ENCODE data around the gene HOXA7. TPM values are rescaled to one million over a fixed set of nuclear protein-coding genes. Genes with fewer than 3 reads are reported as not detected.

The HOXA7 gene
- total RNA-seq, 1 donor from 2014 or later, result not detected

DNA sequence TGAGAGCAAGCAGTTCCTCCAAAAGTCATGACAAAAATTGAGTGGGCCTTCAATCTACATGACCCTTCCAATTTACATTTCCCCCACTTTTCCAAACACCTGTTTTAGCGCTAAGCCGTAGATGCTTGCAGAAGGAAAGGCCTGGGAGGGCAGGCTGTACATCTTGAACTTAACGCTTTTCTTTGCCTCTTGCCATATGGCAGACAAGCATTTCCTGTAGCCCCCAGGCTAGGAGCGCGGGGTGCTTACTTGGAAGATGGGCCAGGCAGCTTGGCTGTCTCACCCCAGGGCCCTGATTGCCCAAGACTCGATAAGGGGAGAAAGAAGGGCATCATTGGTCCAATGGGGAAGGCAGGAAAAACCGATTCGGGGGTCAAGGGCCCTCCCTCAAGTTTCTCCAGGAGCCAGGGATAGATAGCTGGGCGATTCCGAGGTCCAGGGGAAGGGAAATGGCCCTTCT is 15.9 kb upstream of the HOXA7 start:
- DNase-seq (ENCODE audit: low spot score), result no peak

DNA sequence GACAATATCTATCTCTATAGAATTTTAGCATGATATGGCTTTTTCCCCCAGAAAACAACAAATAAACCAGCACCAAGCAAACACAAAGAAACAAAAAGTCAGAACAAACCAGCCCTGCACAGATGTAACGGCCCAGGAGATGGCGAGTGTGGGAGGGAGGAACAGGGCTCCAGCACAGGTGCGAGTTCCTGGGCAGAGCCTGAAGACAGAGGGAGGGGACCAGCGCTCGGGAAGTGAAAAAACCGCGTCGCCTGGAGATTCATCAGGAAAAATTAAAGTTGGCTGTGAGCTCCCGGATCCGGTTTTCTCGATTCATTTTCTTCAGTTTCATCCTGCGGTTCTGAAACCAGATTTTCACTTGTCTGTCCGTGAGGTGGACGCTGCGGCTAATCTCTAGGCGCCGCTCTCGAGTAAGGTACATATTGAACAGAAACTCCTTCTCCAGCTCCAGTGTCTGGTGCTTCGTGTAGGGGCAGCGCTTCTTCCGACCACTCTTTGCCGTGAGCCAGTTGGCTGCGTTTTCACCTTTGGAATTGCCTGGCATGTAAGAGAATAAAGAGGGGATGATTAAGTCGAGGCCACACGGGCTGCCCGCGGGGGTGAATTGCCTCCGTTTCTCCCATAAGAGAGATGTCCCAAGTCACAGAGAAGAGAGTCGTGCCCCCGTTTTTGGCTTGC is 15.3 kb upstream of the HOXA7 start:
- DNase-seq (ENCODE audit: low spot score), result no peak
- no peak for ATAC-seq

More for the DNA sequence above, 15.9 kb upstream of the HOXA7 start:
- ATAC-seq, result no peak

DNA sequence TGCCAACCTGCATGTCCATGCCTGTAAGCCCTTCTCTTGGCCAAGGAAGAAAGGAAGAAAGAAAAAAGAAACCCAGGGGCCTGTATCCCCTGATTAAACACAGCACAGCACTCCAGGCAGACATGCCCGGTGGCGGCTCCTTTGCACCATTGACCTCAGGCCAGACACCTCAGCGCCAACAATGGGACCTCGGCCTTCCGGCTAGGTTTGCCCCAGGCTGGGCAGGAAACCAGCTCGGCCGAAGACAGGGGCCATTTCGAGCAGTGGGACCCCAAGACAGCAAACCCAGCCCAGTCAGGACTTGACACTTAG is 14.8 kb upstream of the HOXA7 start:
- DNase-seq (ENCODE audit: low spot score) (no peak), ATAC-seq (no peak)

- no peak for DNase-seq (ENCODE audit: low spot score)
- ATAC-seq, result no peak
Measured at GRCh38 chr7:27170426-27171324, 14.2 kb upstream of the HOXA7 start.

- DNase-seq (ENCODE audit: low spot score) (no peak), ATAC-seq (no peak)
Measured at GRCh38 chr7:27169658-27170425, 13.4 kb upstream of the HOXA7 start.

- DNase-seq (ENCODE audit: low spot score) (no peak), ATAC-seq (no peak)
Measured at GRCh38 chr7:27168265-27168947, 11.9 kb upstream of the HOXA7 start.

GRCh38 chr7:27167916-27168264 is 11.4 kb upstream of the HOXA7 start:
- DNase-seq (ENCODE audit: low spot score) (no peak), ATAC-seq (no peak)

DNA sequence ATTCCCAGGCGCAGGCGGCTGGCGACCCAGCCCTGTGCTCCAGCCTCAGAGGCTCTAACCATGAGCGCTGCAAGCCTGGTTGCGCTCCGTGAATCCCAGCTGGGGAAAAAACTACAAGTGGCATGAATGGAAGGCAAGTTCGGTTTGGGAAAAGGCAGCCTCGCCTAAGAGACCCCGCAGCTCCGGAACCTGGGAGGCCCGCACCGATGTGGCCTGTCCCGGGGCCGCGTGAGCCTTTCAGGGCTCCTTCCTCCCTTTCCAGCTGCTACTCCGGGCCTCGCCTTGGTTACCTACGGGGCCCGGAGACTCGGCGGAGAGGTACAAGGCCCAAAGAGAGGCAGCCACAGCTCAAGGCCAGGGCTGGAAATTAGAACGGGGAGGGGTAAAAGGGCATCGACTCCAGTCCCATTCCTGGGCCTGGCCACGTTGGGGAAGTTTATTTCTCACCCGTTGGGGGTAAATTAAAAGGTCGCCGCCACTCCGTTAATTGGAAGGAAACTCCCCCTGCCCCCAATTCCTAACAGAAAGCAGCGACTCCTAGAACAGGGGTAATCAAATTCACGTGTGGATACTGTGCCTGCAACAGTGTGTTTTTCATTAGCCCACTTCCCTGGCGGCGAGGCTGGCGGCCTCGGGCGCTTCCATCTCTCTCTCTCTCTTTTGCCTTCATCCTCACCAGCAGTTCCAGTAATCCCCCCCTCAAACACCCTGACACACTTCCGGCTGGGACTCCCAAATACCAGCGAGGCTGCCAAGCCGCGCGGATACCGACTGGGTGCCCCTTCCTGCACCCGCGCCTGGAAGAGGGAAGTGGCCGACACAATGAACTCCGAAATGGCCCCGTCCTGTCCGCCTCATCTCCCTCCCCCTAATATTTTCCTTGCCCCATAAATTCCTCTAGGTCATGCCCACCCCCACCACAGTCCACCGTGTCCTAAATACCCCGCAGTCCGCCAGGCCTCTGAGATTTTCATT is 10.3 kb upstream of the HOXA7 start:
- DNase-seq (ENCODE audit: low spot score), result no peak
- no peak for ATAC-seq

DNA sequence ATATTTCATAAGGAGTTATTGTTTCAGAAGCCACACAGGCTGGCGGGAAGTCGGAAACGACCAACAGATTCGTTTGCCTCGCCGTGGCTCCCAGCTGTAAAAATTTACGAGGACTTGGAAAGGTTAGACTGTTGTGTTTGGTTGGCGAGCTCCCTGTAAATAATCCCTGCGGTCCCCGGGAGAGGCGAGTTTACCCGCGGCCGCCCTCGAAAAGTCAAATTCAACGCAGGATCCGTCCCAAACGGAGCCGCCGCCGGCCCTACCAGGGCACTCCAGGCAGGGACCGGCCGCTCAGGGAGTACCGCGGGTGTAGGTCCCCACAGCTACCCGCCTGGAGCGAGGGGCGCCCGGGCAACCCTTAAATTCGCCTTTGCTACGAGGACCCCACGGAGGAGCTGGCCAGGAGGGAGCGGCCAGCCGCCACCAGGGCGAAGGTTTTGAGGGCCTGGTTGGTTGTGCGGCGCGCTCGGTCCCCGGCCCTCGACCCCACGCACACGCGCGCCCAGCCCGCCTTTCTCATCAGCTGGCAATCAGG is 9.6 kb upstream of the HOXA7 start:
- DNase-seq (ENCODE audit: low spot score) (no peak), ATAC-seq (no peak)

- DNase-seq (ENCODE audit: low spot score) (no peak), ATAC-seq (no peak)
Measured at GRCh38 chr7:27165089-27165995, 8.9 kb upstream of the HOXA7 start, which contains the start of gene HOXA9. HOXA9 (minus strand) TSS chr7:27165537; CDS start chr7:27165457, 80 bp downstream.

DNA sequence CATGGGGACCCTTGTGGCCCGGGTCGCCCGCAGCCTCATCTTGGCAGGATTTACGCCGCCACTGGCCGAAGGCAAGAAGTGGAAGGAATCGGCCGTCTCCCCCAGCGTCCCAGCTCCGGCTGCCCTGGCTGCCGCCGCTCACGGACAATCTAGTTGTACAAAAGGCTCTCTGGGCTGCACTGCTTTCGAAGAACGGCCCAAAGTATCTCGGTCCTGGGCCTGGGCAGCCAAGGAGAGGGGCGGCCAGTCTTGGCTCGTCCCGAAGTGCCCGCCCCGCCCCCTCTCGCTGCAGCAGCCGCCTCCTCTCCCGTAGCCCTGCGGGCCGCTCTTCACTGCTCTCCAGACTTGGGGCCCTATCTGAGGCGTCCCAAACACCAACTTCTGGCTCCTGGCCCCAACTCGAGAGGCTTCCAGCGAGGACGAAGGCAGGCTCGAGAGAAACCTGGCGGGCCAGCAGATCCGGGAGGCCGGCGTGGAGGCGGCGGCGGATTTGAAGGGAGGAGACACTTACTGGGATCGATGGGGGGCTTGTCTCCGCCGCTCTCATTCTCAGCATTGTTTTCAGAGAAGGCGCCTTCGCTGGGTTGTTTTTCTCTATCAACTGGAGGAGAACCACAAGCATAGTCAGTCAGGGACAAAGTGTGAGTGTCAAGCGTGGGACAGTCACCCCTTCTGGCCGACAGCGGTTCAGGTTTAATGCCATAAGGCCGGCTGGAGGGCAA is 8.1 kb upstream of the HOXA7 start:
- no peak for ATAC-seq
- no peak for DNase-seq (ENCODE audit: low spot score)

- ATAC-seq, result no peak
- no peak for DNase-seq (ENCODE audit: low spot score)
Measured at GRCh38 chr7:27164045-27164366, 7.5 kb upstream of the HOXA7 start.

GRCh38 chr7:27163288-27164044 is 7.0 kb upstream of the HOXA7 start:
- no peak for DNase-seq (ENCODE audit: low spot score)

GRCh38 chr7:27162561-27163287 is 6.2 kb upstream of the HOXA7 start:
- ATAC-seq, result no peak

More at GRCh38 chr7:27163288-27164044, 7.0 kb upstream of the HOXA7 start:
- ATAC-seq, result no peak

GRCh38 chr7:27161721-27162560 is 5.5 kb upstream of the HOXA7 start:
- ATAC-seq (no peak), DNase-seq (ENCODE audit: low spot score) (no peak)

More at GRCh38 chr7:27162561-27163287, 6.2 kb upstream of the HOXA7 start:
- no peak for DNase-seq (ENCODE audit: low spot score)
